Activated CD8-positive, alpha-beta T cell treated with anti-CD3 and anti-CD28 coated beads for 36 hours (primary cell): Measurements from ENCODE around the gene ATOH8. TPM values are rescaled to one million over a fixed set of nuclear protein-coding genes. Genes with fewer than 3 reads are reported as not detected.

ENCODE experiments used
- ATAC-seq: fragments of 200-7000 bp; cut with Tn5 transposase; one replicate; pipeline ENCODE4 v1.10.0; 2021; ENCODE audit warnings: mild to moderate bottlenecking, moderate library complexity
- CTCF ChIA-PET: fragments of 350-600 bp; sonication (Branson Sonifier 250); formaldehyde crosslinking; loops from one replicate; lab custom pipeline; 2021; ENCODE audit warnings: antibody characterized with exemption; lab: Charles Lee
- POLR2A ChIA-PET: fragments of 350-600 bp; sonication (Branson Sonifier 250); formaldehyde crosslinking; loops from one replicate; lab custom pipeline; 2021; ENCODE audit warnings: antibody characterized with exemption; lab: Charles Lee
- DNase-seq: peaks from one replicate; pipeline ENCODE4 v3.0.0-alpha.2; 2020
- H3K27ac Mint-ChIP-seq: one replicate; pipeline ENCODE4 v1.8.0; 2021; ENCODE audit warnings: mild to moderate bottlenecking, mixed read lengths
- H3K27me3 Mint-ChIP-seq: one replicate; pipeline ENCODE4 v1.8.0; 2021; ENCODE audit warnings: mixed read lengths
- H3K36me3 Mint-ChIP-seq: one replicate; pipeline ENCODE4 v1.8.0; 2021; ENCODE audit warnings: low read depth, mixed read lengths
- H3K4me1 Mint-ChIP-seq: one replicate; pipeline ENCODE4 v1.8.0; 2021; ENCODE audit warnings: low read depth, mixed read lengths
- H3K4me3 Mint-ChIP-seq: one replicate; pipeline ENCODE4 v1.8.0; 2021; ENCODE audit warnings: mild to moderate bottlenecking, moderate library complexity, mixed read lengths
- H3K9me3 Mint-ChIP-seq: one replicate; pipeline ENCODE4 v1.8.0; 2021; ENCODE audit warnings: mixed read lengths
- intact Hi-C: fragments of 100-400 bp; cut with micrococcal nuclease; formaldehyde crosslinking; loops from one replicate; pipeline ENCODE4 v1.10.0; 2022
- total RNA-seq, 2 experiments: library from RNA; stranded (reverse); gene quantifications; one replicate each; pipeline ENCODE4 v1.2.3, GENCODE V29; 2021
- TF ChIP-seq, protein P1 (sequence below): fragments of 200-600 bp; IDR thresholded peaks from one replicate; pipeline ENCODE4 v1.8.0; 2022; ENCODE audit warnings: antibody characterized with exemption, mild to moderate bottlenecking

The ATOH8 gene
- total RNA-seq, 2 experiments from 2014 or later: not detected

DNA sequence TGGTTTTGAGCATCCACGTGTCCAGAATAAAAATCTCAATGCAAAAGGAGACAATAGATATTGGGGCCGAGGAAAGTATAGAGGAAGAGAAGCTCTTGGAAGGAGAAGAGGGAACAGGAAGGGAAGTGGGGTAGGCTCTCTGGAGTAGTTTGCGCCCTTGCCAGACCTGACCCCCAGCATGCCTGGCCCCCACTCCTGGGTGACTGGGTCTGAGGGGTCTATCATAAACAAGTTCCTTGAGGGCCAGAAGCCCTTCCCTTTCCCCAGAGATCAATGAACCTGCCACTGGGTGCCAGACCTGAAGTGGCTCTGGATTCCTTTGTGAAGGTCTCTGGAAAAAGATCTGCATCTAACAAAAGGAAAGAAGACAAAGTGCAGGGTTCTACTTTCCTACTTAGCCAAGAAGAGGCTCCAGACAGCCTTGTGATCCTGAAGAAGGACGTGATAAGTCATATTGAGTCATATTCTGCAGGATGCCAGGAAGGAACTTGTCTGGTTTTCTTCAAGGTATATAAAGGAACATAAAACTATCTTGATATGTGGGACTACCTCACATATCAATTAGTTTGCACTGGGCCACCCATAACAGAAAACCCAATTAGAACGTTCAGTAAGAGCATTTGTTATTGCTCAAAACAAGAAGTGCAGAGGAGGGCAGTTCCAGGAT, 18.7 kb upstream of the ATOH8 start:
- POLR2A ChIA-PET: no interaction called here
- no peaks in the 10 kb centered on the region for H3K9me3 Mint-ChIP-seq
- no peaks in the 10 kb centered on the region for H3K4me1 Mint-ChIP-seq
- no peaks in the 10 kb centered on the region for H3K36me3 Mint-ChIP-seq
- CTCF ChIA-PET: interaction anchor here (1.1 to 2.5 kb wide), 2 partner anchors 27 to 79 kb away, joined by 5 to 13 read pairs; no protein-coding TSS in a partner anchor
- no peak for ATAC-seq
- DNase-seq: no peak
- TF ChIP-seq, protein P1, sequence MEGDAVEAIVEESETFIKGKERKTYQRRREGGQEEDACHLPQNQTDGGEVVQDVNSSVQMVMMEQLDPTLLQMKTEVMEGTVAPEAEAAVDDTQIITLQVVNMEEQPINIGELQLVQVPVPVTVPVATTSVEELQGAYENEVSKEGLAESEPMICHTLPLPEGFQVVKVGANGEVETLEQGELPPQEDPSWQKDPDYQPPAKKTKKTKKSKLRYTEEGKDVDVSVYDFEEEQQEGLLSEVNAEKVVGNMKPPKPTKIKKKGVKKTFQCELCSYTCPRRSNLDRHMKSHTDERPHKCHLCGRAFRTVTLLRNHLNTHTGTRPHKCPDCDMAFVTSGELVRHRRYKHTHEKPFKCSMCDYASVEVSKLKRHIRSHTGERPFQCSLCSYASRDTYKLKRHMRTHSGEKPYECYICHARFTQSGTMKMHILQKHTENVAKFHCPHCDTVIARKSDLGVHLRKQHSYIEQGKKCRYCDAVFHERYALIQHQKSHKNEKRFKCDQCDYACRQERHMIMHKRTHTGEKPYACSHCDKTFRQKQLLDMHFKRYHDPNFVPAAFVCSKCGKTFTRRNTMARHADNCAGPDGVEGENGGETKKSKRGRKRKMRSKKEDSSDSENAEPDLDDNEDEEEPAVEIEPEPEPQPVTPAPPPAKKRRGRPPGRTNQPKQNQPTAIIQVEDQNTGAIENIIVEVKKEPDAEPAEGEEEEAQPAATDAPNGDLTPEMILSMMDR: no peak
- intact Hi-C loops: loop anchor here (1.0 kb wide), 1 partner anchor 22 kb away; no protein-coding TSS in a partner anchor
- no peak overlapping the region for H3K4me3 Mint-ChIP-seq
- H3K27ac Mint-ChIP-seq: no peak overlapping the region
- H3K27me3 Mint-ChIP-seq: peaks cover 2% of the 10 kb centered on the region

DNA sequence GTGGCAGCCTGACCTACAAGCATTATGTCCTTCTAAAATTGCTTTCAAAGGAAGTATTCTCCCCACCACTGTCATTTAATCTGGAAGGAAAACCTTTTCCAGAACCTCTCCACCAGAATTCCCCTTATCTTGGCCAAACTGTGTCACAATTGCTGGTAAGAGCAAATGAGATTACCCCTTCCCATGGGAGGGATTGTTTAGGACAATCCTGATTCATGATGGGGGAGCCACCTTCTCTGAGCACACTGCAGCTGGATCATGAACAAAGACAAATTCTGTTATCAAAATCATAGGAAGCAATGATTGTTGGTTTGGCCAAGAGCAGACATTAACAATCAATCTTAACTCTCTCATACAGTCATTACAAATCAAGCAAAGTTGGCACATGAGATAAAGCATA, 18.1 kb upstream of the ATOH8 start:
- intact Hi-C loops: loop anchor here (1.0 kb wide), 1 partner anchor 22 kb away; no protein-coding TSS in a partner anchor
- no peak for ATAC-seq
- Mint-ChIP-seq H3K27me3 (peaks cover 2% of the 10 kb centered on the region), H3K4me3 (no peak overlapping the region), H3K4me1 (no peaks in the 10 kb centered on the region), H3K27ac (no peak overlapping the region), H3K36me3 (no peaks in the 10 kb centered on the region), H3K9me3 (no peaks in the 10 kb centered on the region)
- CTCF ChIA-PET: interaction anchor here (2.5 kb wide), 1 partner anchor 78 kb away, joined by 13 read pairs; no protein-coding TSS in a partner anchor
- TF ChIP-seq, protein P1: no peak
- no peak for DNase-seq
- POLR2A ChIA-PET: no interaction called here

DNA sequence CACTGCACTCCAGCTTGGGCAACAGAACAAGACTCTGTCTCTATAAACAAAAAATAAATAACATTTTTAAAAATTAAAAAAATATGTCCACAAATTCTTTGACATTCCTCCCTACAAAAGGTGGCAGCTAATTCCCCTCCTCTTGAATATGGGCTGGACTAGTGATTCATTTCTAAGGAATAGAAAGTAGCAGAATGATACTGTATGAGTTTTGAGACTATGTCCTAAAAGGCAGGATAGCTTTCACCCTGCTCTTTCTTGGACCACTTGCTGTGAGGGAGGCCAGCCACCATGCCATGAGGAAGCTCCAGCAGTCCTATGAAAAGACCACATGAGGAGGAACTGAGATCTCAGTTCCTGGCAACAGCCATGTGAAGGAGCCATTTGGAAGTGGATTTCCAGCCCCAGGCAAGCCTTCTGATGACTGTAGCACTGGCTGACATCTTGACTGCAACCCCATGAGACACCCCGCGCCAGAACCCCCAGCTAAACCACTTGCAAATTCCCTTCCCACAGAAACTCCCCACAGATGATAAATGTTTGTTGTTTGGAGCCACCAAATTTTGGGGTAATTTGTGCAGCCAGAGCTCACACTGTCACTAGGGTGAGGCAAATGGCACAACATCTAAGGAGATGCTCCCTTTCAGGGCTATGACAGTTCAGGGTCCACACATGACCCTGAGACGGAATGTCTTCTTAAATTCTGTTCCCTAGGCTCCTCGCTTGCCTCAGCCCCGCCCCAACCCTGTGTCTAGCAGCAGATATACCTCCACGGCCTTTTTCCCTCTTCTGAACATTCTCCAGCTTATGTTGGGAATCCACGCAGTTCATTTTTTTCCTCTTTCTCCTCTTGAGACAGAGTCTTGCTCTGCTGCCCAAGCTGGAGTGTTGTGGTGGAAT, 17.1 kb upstream of the ATOH8 start:
- ATAC-seq (no peak), DNase-seq (no peak)
- TF ChIP-seq, protein P1: no peak
- no peak overlapping the region for H3K4me3 Mint-ChIP-seq
- ChIA-PET POLR2A (no interaction called here), CTCF (interaction anchor here (0.5 to 3.8 kb wide), 6 partner anchors 7 to 77 kb away, joined by 3 to 26 read pairs (median 4); no protein-coding TSS in a partner anchor)
- H3K27me3 Mint-ChIP-seq: peaks cover 7% of the 10 kb centered on the region
- intact Hi-C loops: no loop called here
- H3K36me3 Mint-ChIP-seq: no peaks in the 10 kb centered on the region
- no peak overlapping the region for H3K27ac Mint-ChIP-seq
- no peaks in the 10 kb centered on the region for H3K4me1 Mint-ChIP-seq
- H3K9me3 Mint-ChIP-seq: no peaks in the 10 kb centered on the region

DNA sequence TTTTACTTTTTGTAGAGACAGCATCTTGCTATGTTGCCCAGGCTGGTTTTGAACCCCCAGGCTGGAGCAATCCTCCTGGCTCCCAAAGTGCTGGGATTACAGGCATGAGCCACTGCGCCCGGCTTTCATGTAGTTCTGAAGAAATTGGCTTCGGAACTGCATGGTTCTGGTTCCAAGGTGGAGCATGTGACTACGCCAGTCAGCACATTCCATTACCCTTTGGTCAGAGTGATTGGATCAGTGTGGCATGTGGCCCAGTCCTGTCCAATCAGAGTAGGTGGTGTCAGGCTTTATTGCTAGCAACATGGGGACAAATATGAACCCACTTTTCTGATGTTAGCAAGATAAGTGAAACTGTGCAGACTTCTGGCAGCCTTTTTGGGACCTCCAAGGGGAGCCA, 16.3 kb upstream of the ATOH8 start:
- no peak for ATAC-seq
- intact Hi-C loops: no loop called here
- Mint-ChIP-seq H3K36me3 (no peaks in the 10 kb centered on the region), H3K4me3 (no peak overlapping the region), H3K4me1 (no peaks in the 10 kb centered on the region), H3K27ac (no peak overlapping the region), H3K27me3 (peaks cover 12% of the 10 kb centered on the region), H3K9me3 (no peaks in the 10 kb centered on the region)
- POLR2A ChIA-PET: interaction anchor here (0.7 kb wide), 1 partner anchor 38 kb away, joined by 3 read pairs; no protein-coding TSS in a partner anchor
- TF ChIP-seq, protein P1: no peak
- CTCF ChIA-PET: interaction anchor here (1.0 to 3.8 kb wide), 4 partner anchors 8 to 30 kb away, joined by 3 to 26 read pairs (median 4); no protein-coding TSS in a partner anchor
- DNase-seq: no peak
